ENCODE results near the gene PLEKHM3.

Gene PLEKHM3

DNA sequence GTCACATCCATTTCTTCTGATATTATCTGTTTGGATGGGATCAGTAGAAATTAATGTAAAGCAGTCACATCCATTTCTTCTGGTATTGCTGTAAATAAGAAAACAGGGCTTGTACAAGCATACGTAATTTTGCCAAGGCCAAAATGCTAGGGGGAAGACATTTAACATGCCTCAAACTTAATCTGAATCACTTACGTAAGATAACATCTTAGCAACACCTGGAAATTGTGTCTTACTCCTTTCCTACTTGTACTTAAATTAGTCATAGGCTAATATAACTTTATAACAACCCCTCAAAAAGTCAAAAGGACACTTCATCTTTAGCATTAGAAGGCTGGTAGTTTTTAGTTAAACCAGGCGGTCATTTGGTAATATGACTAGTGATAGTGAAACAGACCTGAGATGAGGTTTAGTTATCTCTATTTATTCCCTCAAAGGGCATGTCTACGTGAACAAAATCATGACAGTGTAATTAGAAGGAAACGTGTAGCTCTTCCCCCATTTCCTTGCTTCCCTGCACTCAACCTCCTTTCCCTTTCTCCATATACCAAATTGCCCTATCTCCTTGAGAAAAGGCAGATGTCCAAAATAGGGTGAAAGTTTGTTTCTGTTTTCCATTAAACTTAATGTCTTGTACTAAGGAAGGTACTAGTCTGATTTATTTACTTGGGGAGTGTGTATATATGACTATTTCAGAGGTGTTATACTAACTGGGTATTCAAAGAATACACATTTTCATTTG, 156.3 kb downstream of the PLEKHM3 start:
- DNase-seq (ENCODE audit: extremely low read depth in 1 of 2, low read depth in 1 of 2) = no peak

DNA sequence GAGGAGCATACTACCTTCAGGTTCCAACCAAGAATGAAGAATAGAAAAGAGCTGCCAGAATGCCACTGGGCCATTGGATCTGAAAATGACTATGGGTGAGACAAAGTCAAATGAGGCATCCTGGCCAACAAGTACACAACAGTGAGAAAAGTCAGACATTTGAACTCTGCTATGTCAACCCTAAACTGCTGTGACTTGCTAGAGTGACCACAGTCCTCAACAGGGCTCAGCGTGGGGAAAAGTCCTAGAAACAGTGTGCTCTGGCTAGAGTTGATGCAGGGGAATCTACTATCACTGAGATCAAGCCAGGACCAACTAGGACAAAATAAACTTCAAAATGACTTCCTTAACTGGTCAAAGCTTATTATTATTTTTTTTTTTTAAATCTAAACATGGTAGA, 157.4 kb downstream of the PLEKHM3 start:
- DNase-seq (ENCODE audit: extremely low read depth in 1 of 2, low read depth in 1 of 2) = no peak

DNA sequence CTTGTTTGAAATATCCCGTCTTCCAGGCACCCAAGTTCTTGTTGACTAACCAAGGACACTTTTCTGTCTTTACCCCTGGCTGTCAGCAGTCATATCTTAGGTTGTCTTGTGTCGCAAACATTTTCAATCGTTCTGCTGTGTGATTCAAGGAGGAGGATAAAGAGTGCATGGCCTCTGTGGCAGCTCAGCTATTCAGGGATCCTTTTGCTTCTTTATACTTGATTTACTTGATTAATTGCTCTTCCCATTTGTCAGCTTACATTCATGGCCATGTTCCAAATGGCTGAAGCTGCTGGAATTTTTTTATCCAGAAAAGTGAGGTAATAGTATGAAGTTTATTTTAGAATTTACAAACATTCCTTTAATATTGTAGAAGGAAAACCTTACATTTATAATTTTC, 158.3 kb downstream of the PLEKHM3 start:
- DNase-seq (ENCODE audit: extremely low read depth in 1 of 2, low read depth in 1 of 2) = no peak

DNA sequence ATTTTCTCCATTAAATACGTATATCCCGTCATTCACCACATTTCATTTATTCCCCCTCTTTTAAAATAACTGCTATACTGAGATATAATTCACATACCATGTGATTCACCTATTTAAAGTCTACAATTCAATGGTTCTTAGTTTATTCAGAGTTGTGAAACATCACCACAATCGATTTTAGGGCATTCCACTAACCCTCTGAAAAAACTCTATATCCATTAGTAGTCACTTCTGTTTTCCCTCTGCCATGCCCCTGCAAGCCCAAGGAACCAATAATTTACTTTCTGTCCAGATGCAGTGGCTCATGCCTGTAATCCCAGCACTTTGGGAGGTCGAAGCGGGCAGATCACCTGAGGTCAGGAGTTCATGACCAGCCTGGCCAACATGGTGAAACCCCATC, 160.1 kb downstream of the PLEKHM3 start:
- no peak for DNase-seq (ENCODE audit: extremely low read depth in 1 of 2, low read depth in 1 of 2)

DNA sequence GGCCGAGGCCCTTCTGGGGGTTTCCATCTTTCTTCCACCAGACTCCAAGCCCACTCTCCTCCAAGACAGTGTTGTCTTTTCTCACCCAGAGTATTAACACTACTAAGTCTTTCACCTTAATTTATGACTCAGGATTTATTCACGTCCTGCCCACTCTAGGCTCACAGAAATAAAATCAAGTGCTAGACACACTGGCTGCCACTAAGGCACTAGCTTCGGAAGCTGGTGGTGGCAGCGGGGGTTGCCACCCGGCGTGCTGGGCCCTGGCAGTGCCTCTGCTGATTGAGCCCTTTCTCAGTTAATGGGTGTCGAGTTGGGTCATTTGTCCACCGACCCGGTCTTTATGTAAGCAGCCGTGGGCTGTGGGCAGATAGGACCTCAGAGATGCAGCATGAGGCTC, 162.0 kb downstream of the PLEKHM3 start:
- no peak for DNase-seq (ENCODE audit: extremely low read depth in 1 of 2, low read depth in 1 of 2)

DNA sequence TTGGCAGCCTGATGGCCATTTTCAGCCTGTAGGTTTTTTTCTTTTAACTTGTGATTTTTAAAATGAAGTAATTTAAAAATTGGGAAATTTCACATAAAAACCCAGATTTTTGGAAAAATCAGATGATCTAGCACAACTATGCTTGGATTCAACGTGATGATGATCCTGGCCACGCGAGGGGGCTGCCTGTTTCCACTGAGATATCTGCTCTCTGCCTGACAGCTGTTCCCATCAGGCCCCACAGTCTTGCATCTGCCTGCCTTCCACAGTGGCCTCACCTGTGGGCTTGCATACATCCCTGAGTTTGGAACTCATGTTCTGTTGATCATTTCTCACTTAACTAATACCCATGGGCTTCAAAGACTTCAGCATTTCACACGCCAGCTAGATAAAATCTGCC, 163.5 kb downstream of the PLEKHM3 start:
- DNase-seq (ENCODE audit: extremely low read depth in 1 of 2, low read depth in 1 of 2) = no peak

DNA sequence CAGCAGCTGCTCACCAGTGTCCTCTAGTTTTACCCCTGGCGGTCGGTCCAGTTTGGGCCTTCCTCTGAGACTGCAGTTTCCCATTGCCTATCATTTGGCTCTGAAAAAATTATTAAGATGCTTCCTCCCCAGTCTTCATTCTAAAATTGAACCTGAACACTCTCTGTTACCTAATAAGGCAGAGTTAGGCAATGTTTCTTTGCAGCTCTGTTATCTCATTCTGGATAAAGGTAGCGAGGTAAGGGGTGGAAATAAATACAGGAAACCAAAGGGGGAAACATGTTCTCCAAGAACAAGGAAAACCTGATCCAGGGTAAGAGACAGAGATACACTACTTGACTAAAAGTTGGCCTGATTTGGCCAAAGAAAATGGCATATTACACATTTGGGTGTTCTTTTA, 164.6 kb downstream of the PLEKHM3 start:
- DNase-seq (ENCODE audit: extremely low read depth in 1 of 2, low read depth in 1 of 2) = no peak

DNA sequence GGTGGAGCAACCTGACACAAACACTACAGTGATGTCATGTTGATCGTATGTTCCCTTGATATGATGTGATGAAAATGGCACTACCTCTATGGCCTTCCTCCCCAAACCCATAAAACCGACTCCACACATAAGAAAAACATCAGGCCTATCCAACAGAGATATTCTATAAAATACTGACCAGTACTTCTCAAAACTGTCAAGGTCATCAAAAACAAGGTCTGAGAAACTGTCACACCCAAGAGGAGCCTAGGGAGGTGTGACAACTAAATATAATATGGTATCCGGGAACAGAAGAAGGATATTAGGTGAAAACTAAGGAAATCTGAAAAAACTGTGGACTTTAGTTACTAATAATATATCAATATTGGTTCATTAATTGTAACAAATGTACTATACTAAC, 169.7 kb downstream of the PLEKHM3 start:
- DNase-seq (ENCODE audit: extremely low read depth in 1 of 2, low read depth in 1 of 2) = no peak

DNA sequence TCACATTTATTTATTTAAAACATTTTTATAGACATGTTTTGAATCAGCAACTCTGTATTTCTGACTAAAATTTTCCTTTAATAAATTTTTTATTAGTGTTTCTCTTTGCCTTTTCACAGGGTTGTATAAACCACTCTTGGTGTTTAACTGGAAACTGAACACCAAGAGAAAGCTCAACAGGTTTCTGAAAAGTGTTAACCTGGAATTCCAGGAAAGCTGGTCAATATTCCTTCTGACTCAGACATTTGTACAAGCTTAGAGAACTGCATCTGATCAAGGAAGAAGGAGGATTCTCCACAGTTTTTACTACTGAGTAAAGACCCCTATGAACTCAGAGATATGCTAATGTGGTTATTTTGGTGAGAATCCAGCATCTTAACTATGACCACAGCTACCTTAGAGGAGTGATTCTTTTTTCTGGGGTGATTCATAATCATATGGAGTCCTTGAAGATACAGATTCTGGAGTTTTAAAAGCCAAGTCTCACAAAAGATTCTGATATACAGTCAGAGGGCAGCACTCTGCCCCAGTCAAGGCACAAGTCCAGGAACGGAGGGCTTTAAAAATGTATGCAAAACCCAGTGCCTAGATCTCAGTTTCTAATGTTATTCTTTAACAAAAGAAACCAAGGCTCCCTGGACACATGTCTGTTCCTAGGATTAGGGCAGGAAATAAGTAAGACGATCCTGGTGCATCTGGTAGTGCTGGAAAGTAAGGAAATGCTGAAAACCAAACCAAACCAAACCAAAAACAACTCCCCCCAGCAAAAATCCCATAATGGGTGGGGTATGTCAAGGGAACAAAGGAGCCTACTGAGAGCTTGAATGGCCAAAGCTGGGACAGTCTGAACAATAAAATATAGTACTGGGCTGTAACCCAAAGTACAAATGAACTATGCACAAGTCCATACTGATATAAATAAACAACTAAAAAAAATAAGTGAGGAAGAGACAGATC, 170.6 kb downstream of the PLEKHM3 start:
- no peak for DNase-seq (ENCODE audit: extremely low read depth in 1 of 2, low read depth in 1 of 2)

DNA sequence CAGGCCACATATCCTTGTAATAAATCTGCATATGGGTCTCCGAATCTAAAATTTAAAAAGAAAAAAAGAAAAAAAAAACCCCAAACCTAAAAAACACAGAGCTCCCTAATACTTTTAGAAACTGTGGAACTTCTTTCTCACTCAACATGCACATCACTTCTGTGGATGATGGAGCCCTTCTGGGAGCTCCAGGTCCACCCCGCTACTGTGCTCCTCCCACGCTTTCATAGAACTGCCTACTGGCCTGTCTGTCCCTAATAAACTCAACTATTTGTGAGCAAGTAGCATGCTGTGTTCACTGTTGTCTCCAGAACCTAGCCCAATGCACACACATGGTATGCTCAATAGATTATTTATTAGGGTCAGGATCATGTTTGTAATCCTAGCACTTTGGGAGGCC, 172.5 kb downstream of the PLEKHM3 start:
- no peak for DNase-seq (ENCODE audit: extremely low read depth in 1 of 2, low read depth in 1 of 2)

DNA sequence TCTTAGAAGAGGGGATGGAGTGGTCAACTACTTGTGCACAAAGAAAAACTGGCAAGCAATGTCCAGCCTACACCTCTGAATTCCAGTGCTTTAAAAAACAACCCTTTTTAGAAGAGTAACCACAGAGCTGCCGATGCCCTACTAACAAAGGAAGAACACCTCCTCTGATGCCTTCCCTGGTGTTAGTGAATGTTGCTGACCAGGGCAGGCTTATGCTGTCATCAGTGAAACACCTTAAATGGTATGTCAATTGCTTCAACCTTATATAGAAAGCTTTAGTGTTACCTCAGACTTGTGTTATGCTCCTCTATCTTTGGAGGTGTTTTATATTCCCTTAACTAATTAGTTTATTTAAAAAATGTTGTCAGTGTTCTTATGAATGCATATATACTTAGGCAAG, 175.9 kb downstream of the PLEKHM3 start:
- no peak for DNase-seq (ENCODE audit: extremely low read depth in 1 of 2, low read depth in 1 of 2)

DNA sequence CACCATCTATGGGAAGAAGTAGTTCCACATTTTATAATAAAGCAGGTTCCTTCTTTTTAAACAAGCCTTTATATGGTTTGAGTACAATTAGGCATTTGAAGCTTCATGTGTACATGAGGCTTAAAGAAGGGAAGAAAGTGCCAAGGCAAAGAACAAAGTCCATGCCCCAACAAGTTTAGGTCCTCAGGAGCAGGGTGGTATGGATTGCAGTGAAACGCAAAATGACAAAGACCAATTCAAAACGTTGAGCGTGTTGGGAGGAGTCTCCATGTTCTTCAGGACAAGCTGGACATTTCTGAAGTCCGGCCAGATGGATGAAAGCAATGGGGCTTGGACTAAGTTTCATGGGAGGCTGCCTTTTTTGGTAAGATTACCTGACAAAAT, 176.8 kb downstream of the PLEKHM3 start:
- no peak for DNase-seq (ENCODE audit: extremely low read depth in 1 of 2, low read depth in 1 of 2)

DNA sequence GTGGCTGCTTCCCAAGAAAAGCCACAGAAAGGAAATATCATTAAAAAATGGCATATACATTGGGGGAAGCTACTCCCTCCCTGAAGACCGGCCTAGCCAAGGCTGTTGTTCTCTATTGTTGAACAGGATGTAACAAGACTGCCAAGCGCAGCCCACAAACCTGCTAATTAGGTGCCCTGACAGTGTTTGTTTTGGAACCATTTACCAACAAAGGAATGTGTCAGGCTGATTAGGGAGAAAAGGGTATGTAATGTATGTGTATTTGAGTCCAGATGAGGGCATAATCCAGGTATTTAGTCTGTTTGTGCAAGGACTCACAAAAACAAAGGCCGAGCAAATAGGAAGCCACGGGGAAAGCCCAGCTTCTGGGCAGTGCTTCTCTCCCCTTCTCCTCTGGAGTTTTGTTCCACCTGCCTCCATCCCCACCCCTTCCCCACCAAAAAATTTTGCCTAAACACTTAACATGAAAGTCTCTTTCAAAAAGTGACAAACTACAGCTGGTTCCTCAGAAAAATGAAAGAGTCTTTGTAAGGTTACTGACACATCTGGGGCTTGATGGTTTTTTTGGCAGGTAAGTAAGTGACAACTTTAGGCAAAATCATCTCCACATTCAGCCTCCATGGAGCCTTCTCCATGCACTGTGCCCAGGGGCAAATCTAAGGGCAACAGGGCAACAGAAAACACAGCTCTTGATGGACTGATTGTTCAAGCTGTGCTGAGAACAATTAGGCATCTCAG, 177.4 kb downstream of the PLEKHM3 start:
- DNase-seq (ENCODE audit: extremely low read depth in 1 of 2, low read depth in 1 of 2) = no peak

DNA sequence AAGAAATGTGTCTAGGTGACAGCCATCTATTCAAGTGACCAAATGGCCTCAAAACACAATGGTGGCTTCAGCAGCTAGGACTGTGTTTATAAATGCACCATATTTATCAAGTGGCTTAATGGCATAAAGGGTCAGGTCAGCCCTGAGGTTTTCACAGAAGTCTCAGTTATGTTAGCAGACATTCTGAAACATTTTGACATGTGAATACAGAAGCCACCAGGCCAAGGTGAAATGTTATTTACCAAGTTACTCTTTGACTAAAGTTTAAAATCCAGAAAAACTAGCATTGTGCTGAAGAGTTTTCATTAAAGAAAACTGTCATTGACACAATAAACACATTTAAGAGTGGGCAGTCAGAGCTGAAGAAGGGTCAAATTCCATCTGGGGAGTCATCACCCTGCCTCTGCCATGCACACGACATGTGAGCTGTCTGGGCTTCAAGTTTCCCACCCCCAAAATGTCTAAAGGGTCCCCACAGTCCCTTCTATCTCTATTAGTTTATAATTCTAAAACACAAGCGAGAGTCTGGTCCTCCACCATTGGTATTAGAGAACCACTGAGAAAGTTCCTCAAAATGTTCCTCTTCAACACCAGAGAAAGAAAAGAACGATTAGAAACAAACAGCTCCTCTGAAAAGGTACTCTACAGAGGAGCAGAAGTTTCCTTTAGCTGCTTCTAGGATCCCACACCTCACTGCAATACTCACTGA, 178.1 kb downstream of the PLEKHM3 start:
- DNase-seq (ENCODE audit: extremely low read depth in 1 of 2, low read depth in 1 of 2) = no peak

DNA sequence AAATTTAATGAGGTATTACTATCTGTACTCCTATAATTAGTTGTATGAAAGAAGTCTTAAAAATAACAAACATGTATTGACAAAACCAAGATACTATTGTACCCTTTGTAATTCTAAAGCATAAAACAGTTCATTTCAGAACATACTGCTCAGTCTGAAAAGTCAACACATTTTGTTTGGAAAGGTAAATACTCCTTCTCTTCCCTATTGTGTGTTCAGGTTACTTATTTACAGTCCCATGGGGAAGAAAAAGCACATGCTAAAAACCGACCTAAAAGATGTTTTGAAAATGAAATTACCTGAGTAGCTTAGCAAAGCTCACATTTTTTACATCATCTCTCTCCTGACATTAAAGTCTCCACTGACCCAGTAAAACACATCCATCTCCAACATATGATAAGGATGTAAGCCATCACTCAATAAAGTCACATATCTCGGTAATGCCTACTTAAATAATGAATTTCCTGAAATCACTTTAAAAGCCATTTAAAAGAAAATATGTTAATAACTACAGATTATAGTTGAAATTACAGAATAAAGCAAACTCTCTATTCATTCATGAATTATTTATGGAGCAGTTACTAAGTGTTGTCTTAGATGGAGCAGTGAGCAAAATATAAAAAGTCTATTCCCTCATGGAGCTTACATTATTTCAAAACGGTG, 180.0 kb downstream of the PLEKHM3 start:
- no peak for DNase-seq (ENCODE audit: extremely low read depth in 1 of 2, low read depth in 1 of 2)

DNA sequence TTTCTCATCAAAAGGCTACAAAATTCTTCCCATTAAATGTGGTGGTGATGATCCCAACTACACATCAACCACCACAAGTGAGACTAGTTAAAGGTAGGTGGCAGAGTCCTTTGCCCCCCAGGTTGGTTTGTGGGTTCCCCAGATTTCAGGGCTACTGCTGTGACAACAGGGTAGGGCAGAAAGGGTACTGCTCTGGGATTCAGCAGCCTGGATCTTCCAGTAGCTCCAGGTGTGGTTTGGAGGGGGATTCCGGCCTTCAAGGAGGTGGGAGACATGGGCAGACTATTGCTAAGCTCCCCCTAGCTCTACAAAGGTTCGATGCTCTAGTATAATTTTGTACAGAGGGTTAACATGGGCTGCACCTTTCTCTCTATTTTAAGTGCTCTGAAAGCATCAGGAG, 180.7 kb downstream of the PLEKHM3 start:
- no peak for DNase-seq (ENCODE audit: extremely low read depth in 1 of 2, low read depth in 1 of 2)

DNA sequence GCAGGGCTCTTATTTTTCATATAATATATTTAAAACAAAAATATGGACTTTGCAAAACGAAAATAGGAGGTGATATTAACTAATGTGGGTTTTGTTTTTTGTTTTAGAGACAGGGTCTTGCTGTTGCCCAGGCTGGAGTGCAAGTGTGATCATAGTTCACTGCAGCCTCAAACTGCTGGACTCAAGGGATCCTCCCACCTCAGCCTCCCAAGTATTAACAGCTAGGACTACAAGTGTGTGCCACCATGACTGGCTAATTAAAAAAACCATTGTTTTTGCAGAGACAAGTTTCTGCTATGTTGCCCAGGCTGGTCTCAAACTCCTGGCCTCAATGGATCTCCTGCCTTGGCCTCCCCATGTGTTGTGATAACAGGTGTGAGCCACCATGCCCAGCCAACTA, 185.2 kb downstream of the PLEKHM3 start:
- DNase-seq (ENCODE audit: extremely low read depth in 1 of 2, low read depth in 1 of 2) = no peak

DNA sequence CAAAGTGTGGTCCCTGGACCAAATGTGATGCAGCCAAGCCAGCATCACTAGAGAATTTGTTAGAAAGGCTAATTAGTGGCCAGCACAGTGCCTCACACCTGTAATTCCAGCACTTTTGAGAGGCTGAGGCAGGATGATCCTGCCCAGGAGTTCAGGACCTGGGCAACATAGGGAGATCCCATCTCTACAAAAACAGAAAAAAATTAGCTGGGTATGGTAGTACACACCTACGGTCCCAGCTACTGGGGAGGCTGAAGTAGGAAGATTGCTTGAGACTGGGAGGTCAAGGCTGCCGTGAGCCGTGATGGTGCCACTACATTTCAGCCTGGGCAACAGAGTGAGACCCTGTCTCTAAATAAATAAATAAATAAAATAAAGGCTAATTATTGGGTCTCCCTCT, 185.8 kb downstream of the PLEKHM3 start:
- no peak for DNase-seq (ENCODE audit: extremely low read depth in 1 of 2, low read depth in 1 of 2)

DNA sequence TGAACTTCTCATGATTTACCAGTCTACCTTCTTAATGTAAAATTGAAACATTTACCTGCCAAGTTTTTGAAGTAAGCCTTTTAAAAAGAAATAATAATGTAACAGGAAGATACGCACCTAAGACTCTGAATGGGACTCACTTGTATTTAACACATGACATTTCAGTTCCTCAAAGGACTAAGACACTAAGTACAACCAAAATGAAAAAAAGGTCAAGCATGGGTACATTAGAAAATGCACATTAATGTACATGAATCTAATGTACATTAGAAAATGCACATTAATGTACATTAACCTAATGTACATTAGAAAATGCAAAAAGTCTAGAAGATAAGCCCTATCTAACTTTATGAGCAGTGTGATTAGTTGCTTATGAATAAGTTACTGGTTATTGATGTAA, 186.3 kb downstream of the PLEKHM3 start:
- DNase-seq (ENCODE audit: extremely low read depth in 1 of 2, low read depth in 1 of 2) = no peak

DNA sequence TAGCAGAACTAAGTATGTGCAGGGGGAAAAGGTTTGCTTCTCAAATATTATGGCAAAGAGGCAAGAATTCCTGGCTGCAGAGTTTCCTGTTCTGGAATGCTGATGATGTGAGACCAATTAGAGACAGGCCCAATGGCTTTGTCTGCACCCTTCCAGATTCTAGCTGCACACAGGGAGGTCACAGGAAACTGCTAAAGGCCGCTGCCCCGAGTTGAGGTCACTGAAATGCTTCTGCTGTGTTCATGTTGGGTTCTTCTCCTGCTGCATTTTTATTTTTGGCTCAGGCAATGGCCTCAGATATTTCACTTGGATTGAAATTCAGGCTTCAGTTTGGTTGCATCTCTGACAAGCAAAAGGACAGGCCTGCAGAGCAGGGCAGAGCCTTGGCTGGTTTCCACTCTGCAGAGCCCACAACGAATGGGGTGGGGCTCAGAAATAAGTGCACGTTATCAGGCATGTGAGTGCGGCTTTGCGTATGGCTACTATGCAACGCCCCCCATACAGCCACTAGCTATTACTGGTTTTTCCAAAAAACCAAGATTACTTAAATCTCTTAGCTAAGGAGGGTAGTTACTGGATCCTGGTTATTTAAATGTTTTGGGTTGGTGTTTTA, 188.7 kb downstream of the PLEKHM3 start:
- no peak for DNase-seq (ENCODE audit: extremely low read depth in 1 of 2, low read depth in 1 of 2)
